Panc1 (cell line): ENCODE results near the gene FUT1. TPM values are rescaled to one million over a fixed set of nuclear protein-coding genes. Genes with fewer than 3 reads are reported as not detected.

ENCODE experiments used
- ATAC-seq: fragments of 200-7000 bp; cut with Tn5 transposase; 2 replicates; pipeline ENCODE4 v1.9.1; 2020; ENCODE audit warnings: mild to moderate bottlenecking, moderate library complexity
- BruUV-seq: library from RNA; stranded (reverse); fragments of 400-500 nt; replicated peaks from 2 replicates; lab custom pipeline; 2021; lab: Mats Ljungman, UMichigan
- CTCF ChIA-PET: fragments of 300-600 bp; sonication (Branson Sonifier 250); formaldehyde crosslinking; loops from one replicate; lab custom pipeline; 2022; ENCODE audit warnings: antibody characterized with exemption; lab: Charles Lee
- POLR2A ChIA-PET: fragments of 300-600 bp; sonication (Branson Sonifier 250); formaldehyde crosslinking; loops from one replicate; lab custom pipeline; 2022; ENCODE audit warnings: antibody characterized with exemption; lab: Charles Lee
- DNase-seq: peaks from one replicate; pipeline ENCODE4 v3.0.0-alpha.2; 2010; ENCODE audit warnings: low read depth, low spot score
- H3K27ac ChIP-seq: 2 replicates; pipeline ENCODE4 v1.5.1; 2011; ENCODE audit warnings: mild to moderate bottlenecking, low read length, inconsistent platforms
- H3K27me3 ChIP-seq: fragments of 200-500 bp; sonication (Bioruptor generic); 2 replicates; pipeline ENCODE4 v1.6.0; 2014; ENCODE audit warnings: low read length, inconsistent platforms; ENCODE audit not compliant: control insufficient read depth, insufficient read depth
- H3K36me3 ChIP-seq: fragments of 200-500 bp; sonication (Bioruptor generic); 2 replicates; pipeline ENCODE4 v1.5.1; 2014; ENCODE audit warnings: inconsistent platforms, mild to moderate bottlenecking, low read length, moderate library complexity; ENCODE audit not compliant: control insufficient read depth, insufficient read depth
- H3K4me1 ChIP-seq: 2 replicates; pipeline ENCODE4 v1.5.1; 2011; ENCODE audit warnings: inconsistent platforms, mild to moderate bottlenecking, low read length, moderate library complexity; ENCODE audit not compliant: control insufficient read depth, insufficient read depth
- H3K4me3 ChIP-seq, 2 experiments: 2 replicates each; pipeline ENCODE4 v1.5.1; 2011 to 2012; ENCODE audit warnings: low read depth in 2 of 2, low read length in 2 of 2, mild to moderate bottlenecking in 2 of 2, inconsistent platforms in 1 of 2, moderate library complexity in 1 of 2
- H3K9me3 ChIP-seq: fragments of 200-500 bp; sonication (Bioruptor generic); 2 replicates; pipeline ENCODE4 v1.5.1; 2014; ENCODE audit warnings: low read depth, mild to moderate bottlenecking, inconsistent platforms, low read length, moderate library complexity; ENCODE audit not compliant: control insufficient read depth, insufficient read depth
- CTCF ChIP-seq: fragments of 450-650 bp; IDR thresholded peaks from 2 replicates; pipeline ENCODE4 v1.5.1; 2017; ENCODE audit warnings: mild to moderate bottlenecking
- POLR2AphosphoS5 ChIP-seq: IDR thresholded peaks from 2 replicates; pipeline ENCODE4 v1.6.1; 2012; ENCODE audit warnings: mild to moderate bottlenecking, low read depth, low read length, moderate library complexity
- REST ChIP-seq, 2 experiments: IDR thresholded peaks; 2 replicates each; pipeline ENCODE4 v1.6.1; 2011 to 2012; ENCODE audit warnings: low read depth in 2 of 2, control low read depth in 1 of 2, low read length in 1 of 2, mild to moderate bottlenecking in 1 of 2, moderate library complexity in 1 of 2; ENCODE audit not compliant: insufficient read depth in 1 of 2
- SIN3A ChIP-seq: IDR thresholded peaks from 2 replicates; pipeline ENCODE4 v1.6.1; 2012; ENCODE audit warnings: low read depth, mild to moderate bottlenecking, low read length, moderate library complexity, borderline replicate concordance; ENCODE audit not compliant: insufficient read depth
- TCF7L2 ChIP-seq: IDR thresholded peaks from 2 replicates; pipeline ENCODE4 v1.6.1; 2011; ENCODE audit warnings: mild to moderate bottlenecking, low read depth, low read length, inconsistent platforms
- in situ Hi-C: cut with HindIII; loops from 2 replicates; pipeline ENCODE4 v1.10.0; 2016; ENCODE audit warnings: low sequenced_read_pairs, low pct_unique_long_range_greater_than_20kb
- intact Hi-C: fragments of 100-400 bp; cut with micrococcal nuclease; formaldehyde crosslinking; loops from one replicate; pipeline ENCODE4 v1.10.0; 2022; ENCODE audit not compliant: unreplicated experiment
- total RNA-seq: library from RNA; stranded (reverse); gene quantifications from one replicate; pipeline ENCODE4 v1.2.1, GENCODE V29; 2021; ENCODE audit not compliant: unreplicated experiment

Gene FUT1
- total RNA-seq, 1 experiment from 2014 or later, result 0.13 TPM

DNA sequence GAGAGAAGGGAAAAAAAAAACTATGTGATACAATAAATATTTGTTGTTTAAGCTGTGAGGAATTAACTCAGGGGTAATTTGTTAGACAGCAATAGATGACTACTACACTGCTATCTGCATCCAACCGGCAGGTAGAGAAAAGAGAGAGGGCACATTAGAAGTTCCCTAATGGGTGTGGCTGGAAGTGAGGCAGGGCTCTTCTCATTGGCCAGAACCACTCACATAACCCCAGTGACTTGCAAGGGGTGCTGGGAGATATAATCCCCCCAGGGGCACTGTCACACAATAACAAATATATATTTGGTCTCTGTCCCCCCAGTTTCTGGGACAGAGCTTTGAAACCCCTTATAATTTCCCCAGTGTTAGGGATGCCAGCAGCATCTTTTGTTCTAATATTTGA, 27.2 kb upstream of the FUT1 start:
- POLR2A ChIA-PET, result interaction anchor here (0.6 kb wide), 1 partner anchor 35 kb away, joined by 3 read pairs; no protein-coding TSS in a partner anchor
- intact Hi-C loops (loop anchor here (10.0 kb wide), 1 partner anchor 195 kb away; no protein-coding TSS in a partner anchor), in situ Hi-C loops (no loop called here)
- Histone ChIP-seq H3K27me3 (no peaks in the 10 kb centered on the region), H3K9me3 (no peaks in the 10 kb centered on the region), H3K4me3 (no peak overlapping the region), H3K4me1 (no peaks in the 10 kb centered on the region), H3K27ac (no peak overlapping the region), H3K36me3 (no peaks in the 10 kb centered on the region)
- CTCF ChIA-PET, result interaction anchor here (1.1 kb wide), 1 partner anchor 63 kb away, joined by 8 read pairs; no protein-coding TSS in a partner anchor
- BruUV-seq, result no TSS peak
- DNase-seq (no peak), ATAC-seq (no peak)
- TF ChIP-seq REST (IDR thresholded peaks at IDR 0.05; ENCODE audit: insufficient read depth in 1 of 2, low read depth in 2 of 2, low read length in 1 of 2) (no peak), SIN3A (no peak), TCF7L2 (no peak), CTCF (no peak), POLR2AphosphoS5 (no peak)

- H3K27me3 ChIP-seq, result no peaks in the 10 kb centered on the region
- TF ChIP-seq SIN3A (no peak), TCF7L2 (no peak), POLR2AphosphoS5 (no peak), REST (IDR thresholded peaks at IDR 0.05; ENCODE audit: insufficient read depth in 1 of 2, low read depth in 2 of 2, low read length in 1 of 2) (no peak), CTCF (no peak)
- ChIA-PET CTCF (no interaction called here), POLR2A (no interaction called here)
- no peak overlapping the region for H3K27ac ChIP-seq
- in situ Hi-C loops, result no loop called here
- no peaks in the 10 kb centered on the region for H3K9me3 ChIP-seq
- no peaks in the 10 kb centered on the region for H3K36me3 ChIP-seq
- no TSS peak for BruUV-seq
- intact Hi-C loops, result no loop called here
- ATAC-seq, result no peak
- no peaks in the 10 kb centered on the region for H3K4me1 ChIP-seq
- H3K4me3 ChIP-seq, result no peak overlapping the region
- no peak for DNase-seq
Measured at GRCh38 chr19:48777720-48778119, 25.3 kb upstream of the FUT1 start.
